ENCODE results near the gene CHD3. TPM values are rescaled to one million over a fixed set of nuclear protein-coding genes. Genes with fewer than 3 reads are reported as not detected.

The CHD3 gene
- total and polyA plus RNA-seq, 8 donors, result 35.9 to 143 (median 45.3) TPM

DNA sequence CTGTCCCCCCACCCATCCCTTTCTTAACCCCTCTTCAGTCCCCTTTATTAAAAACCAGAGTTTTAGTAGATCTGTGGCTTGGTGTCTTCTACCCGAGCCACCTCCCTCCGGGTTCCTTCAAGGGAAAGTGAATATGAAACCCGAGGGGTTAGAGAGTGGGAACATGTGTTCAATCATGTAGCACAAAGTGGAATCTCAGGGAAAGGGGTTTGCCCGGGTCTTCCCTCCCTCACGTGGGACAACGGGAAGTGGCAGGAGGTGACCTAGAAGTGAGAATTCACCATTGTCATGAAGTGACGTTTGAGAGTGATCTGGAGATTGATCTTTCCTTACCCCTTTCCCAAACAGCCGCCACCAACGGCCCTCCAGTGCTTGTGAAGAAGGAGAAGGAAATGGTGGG is 22.5 kb downstream of the CHD3 start:
- no peak for ATAC-seq

DNA sequence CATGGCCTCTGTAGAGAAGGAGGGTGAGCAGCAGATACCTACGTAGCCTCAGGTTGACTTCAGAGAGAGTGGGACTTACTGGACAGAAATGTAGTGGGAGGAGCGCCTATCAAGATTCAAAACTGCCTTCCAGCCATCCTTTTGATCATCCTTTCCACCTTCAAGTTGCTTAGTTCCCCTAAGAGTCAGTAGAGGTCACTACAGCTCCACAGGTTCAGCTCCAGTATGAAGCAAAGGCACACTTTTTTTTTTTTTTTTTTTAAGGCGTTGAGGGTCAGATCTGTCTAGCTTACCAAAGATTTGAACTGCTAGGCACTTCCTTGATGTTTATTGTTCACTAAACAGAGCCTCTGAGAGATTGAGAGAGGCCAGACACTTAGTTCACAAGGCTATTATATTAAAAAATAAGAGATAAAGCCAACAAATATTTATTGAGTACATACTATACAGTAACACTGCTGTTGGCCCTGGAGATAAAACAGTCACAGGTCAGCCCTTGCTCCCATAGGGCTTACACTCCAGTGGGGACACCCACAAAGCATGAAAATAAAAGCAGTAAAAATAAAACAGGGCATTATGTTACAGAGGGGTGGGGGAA is 24.4 kb downstream of the CHD3 start:
- H3K27me3 ChIP-seq, result no peaks in the 10 kb centered on the region
- intact Hi-C loops (cut with DNase I), result loop anchor here in 2 of 3 donors (5.0 kb wide), 2 partner anchors 74 to 79 kb away; no protein-coding TSS in a partner anchor
- 38 to 43% methylated on average over 3 of the region's 3 CpGs for WGBS, 2 donors
- no peak overlapping the region for H3K4me3 ChIP-seq
- FAIRE-seq (peak; percentile 61), DNase-seq (peak in 1 of 6 donors; percentile 43), ATAC-seq (peak; percentile 29 to 52 (median 47))
- H3K36me3 ChIP-seq, result peaks cover 0 to 29% (median 12%) of the 10 kb centered on the region in 3 donors
- H3K4me1 ChIP-seq, result peaks cover 0 to 15% (median 6%) of the 10 kb centered on the region in 3 donors
- peak overlapping the region in 1 of 4 donors; percentile 44 for H3K27ac ChIP-seq
- no peaks in the 10 kb centered on the region for H3K9me3 ChIP-seq
- TF ChIP-seq, protein P1, sequence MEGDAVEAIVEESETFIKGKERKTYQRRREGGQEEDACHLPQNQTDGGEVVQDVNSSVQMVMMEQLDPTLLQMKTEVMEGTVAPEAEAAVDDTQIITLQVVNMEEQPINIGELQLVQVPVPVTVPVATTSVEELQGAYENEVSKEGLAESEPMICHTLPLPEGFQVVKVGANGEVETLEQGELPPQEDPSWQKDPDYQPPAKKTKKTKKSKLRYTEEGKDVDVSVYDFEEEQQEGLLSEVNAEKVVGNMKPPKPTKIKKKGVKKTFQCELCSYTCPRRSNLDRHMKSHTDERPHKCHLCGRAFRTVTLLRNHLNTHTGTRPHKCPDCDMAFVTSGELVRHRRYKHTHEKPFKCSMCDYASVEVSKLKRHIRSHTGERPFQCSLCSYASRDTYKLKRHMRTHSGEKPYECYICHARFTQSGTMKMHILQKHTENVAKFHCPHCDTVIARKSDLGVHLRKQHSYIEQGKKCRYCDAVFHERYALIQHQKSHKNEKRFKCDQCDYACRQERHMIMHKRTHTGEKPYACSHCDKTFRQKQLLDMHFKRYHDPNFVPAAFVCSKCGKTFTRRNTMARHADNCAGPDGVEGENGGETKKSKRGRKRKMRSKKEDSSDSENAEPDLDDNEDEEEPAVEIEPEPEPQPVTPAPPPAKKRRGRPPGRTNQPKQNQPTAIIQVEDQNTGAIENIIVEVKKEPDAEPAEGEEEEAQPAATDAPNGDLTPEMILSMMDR (IDR thresholded peaks at IDR 0.05), result peak; percentile 34 to 56 (median 47)

More for the DNA sequence above, 22.5 kb downstream of the CHD3 start:
- Histone ChIP-seq H3K4me3 (no peak overlapping the region), H3K36me3 (peaks cover 0 to 48% (median 12%) of the 10 kb centered on the region in 3 donors), H3K27me3 (no peaks in the 10 kb centered on the region), H3K9me3 (no peaks in the 10 kb centered on the region), H3K27ac (no peak overlapping the region), H3K4me1 (peaks cover 0 to 11% (median 6%) of the 10 kb centered on the region in 3 donors)
- no peak for DNase-seq
- FAIRE-seq, result no peak
- WGBS, 2 donors, result 79 to 84% methylated on average over 9 of the region's 9 CpGs
- TF ChIP-seq, protein P1 (IDR thresholded peaks at IDR 0.05), result no peak
- intact Hi-C loops (cut with DNase I), result loop anchor here in 2 of 3 donors (5.0 kb wide), 2 partner anchors 76 to 81 kb away; no protein-coding TSS in a partner anchor

DNA sequence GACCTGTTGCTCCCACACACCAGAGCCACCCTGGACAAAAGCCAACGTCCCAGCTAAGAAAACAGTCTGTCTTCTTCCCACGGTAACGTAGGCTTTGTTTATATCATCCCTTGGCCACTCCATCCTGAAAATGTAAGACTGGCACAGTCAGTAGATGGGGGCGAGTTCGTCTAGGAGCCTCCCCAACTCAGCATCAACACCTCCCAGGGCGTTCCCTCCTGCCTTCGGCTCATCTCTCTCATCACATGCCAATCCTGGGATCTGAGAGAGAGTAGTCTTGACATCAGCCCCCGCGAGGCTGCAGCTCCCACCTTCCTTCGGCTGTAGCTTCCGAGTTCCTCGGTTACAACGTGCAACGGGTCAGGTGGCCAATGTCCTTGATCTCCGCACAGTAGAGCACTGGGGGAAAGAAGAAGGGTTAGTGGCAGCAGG is 26.6 kb downstream of the CHD3 start:
- 2% methylated on average over 15 of the region's 15 CpGs for WGBS, 2 donors
- FAIRE-seq, result no peak
- Histone ChIP-seq H3K4me3 (peak overlapping the region; percentile 26 to 59 (median 48)), H3K9me3 (no peaks in the 10 kb centered on the region), H3K27ac (peak overlapping the region; percentile 74 to 93 (median 81)), H3K4me1 (peaks cover 0 to 15% (median 6%) of the 10 kb centered on the region in 3 donors), H3K36me3 (peaks cover 0 to 15% (median 3%) of the 10 kb centered on the region in 3 donors), H3K27me3 (no peaks in the 10 kb centered on the region)
- TF ChIP-seq, protein P1 (IDR thresholded peaks at IDR 0.05), result no peak
- peak; percentile 52 to 68 (median 63) for ATAC-seq
- DNase-seq, result peak in 4 of 6 donors; percentile 49 to 64 (median 57)
- intact Hi-C loops (cut with DNase I), result no loop called here

DNA sequence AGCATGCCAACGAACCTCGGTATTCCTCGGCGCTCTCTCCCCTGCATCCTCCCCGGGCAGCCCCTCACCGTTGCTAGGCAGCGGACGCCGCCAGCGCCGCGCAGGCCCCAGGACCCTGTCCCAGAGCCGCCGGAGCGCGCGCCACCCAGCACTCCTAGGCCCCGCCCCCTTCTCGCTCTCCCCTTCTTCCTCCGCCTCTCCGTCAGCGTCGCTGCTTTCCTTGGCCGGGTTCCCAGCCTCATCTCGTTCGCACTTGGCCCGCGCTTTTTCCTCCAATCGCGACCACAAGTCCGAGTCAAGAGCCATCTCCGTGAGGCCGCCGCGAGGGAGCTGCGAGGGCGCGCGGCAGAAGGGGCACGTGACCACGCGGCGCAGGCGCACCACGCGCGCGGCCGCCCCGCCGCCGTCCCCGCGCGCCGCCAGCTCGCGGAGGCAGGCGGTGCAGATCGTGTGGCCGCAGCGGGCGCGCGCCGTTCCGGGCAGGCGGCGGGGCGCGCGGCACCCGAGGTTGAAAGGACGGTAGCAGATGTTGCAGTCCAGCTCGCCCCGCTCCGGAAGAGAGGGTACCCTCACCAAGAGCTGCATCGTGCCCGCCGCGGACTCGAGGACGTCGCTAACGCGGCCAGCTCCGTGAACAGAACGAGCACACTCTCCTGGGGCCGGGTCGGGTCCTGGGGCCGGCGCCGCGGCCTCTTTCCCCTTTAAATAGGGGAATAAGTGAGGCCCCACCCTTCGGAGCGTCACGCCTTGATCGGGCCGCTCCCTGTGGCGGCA is 27.2 kb downstream of the CHD3 start, which contains the start of gene RNF227:
TSS of gene RNF227 (minus strand) at position 679 of the 774 bp plus-strand sequence. CDS start at position 585, 94 bp downstream.
- Histone ChIP-seq H3K4me3 (peak within 1 kb of the TSS; percentile 26 to 59 (median 48)), H3K27ac (peak within 1 kb of the TSS; percentile 74 to 93 (median 81)), H3K4me1 (peaks cover 0 to 15% (median 6%) of the 10 kb centered on the region in 3 donors), H3K27me3 (no peaks in the 10 kb centered on the region), H3K9me3 (no peaks in the 10 kb centered on the region), H3K36me3 (peaks cover 0 to 11% (median 1%) of the 10 kb centered on the region in 3 donors)
- WGBS, 2 donors, result 0 to 1% methylated on average over 74 to 100 of the region's 100 CpGs
- ATAC-seq, result peak; percentile 85 to 92 (median 88)
- DNase-seq, result peak; percentile 85 to 95 (median 88)
- TF ChIP-seq, protein P1 (IDR thresholded peaks at IDR 0.05), result no peak
- no peak for FAIRE-seq
- intact Hi-C loops (cut with DNase I), result no loop called here

Measured in pancreas (tissue), 10 donors.